Activated CD4-positive, alpha-beta T cell treated with anti-CD3 and anti-CD28 coated beads, Interleukin-2, Interleukin-4, amounts not matched to agents 100 ng/mL and 50 ng/mL, durations not matched to agents 16 hours and 8 hours (primary cell): ENCODE results near the gene OR6C75.
"Not testable (repeated sequence)": the region's sequence is repeated elsewhere in the genome, so short reads cannot be mapped to it uniquely, and the experiment has no call there.

Source experiments
- DNase-seq: peaks from one replicate; pipeline ENCODE4 v3.0.0-alpha.2; 2020; ENCODE audit warnings: low spot score

OR6C75 gene

DNA sequence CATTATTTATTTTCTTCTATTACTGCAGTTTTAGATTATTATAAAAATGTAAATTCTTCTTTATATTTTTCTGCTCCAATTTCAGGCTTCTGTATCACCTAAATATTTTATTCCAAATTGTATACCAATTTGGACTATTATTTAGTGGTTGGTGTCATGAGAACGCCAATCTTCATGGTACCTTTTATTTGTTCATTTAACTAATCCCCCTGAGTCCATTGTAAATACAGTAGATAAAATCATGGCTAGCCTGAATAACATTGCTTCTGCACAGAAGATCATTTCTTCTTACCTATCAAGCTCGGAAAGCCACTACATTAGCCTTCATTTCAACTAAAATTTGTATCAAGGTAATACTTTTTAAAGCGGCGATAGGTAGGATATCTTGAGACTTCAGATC, at the start of gene OR6C75:
OR6C75 (plus strand) TSS at position 301 of the 400 bp plus-strand sequence. CDS start 2,136 bp downstream, outside the sequence.
- DNase-seq = no peak

DNA sequence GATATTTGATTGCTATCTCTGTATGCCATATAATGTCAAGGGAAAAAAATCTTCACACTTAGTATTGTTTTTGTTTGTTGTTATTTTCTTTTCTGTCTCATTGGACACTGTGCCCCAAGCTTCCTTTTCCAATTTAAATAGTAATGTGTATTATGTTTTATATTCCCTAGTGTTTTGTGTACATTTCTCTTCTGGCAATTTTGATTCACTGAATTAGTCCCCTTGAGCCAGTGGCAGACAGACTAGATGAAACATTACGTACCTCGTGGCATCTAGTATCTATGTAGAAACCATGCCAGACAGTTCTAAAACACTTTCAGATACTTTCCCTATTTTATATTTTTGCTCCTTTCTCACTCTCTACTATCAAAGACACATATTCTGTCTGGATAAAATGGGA, 48.7 kb upstream of the OR6C75 start, which contains the start of gene OR6C1:
OR6C1 (plus strand) TSS at position 301 of the 400 bp plus-strand sequence. CDS start 6,257 bp downstream, outside the sequence.
- no peak for DNase-seq

DNA sequence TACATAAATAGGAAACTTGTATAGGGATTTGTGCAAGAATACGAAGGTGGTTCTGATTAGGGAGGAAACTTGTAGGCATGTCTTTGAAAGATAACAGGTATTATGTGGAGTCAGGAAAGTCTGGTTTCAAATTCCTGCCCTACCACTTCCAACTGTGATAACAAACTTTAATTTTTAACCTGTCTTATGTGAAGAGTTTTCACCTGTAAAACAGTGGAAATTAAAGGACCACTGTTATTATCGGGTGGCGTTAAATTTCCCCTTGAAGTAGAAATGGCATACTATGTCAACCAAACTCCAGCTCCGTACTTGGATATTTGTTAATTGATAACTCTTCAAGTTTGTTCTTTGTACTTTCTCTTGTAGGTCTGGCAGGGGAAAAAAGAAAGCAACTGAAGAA, 42.6 kb upstream of the OR6C75 start:
- no peak for DNase-seq

DNA sequence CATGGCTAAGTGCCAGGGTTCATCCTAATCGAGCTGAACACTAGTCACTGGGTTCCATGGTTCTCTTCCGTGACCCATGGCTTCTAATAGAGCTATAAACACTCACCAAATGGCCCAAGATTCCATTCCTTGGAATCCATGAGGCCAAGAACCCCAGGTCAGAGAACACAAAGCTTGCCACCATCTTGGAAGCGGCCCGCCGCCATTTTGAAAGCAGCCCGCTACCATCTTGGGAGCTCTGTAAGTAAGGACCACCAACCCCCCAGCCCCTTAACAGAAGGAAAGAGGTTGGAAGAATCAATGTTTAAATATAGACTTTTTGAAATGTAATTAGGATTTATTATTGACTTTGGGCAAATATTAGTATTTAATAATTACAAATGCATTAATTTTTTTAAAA, 37.0 kb upstream of the OR6C75 start:
- not testable (repeated sequence) for DNase-seq

GRCh38 chr12:55330446-55330845, 32.3 kb upstream of the OR6C75 start, which contains the start of gene OR6C3:
OR6C3 (plus strand) TSS chr12:55330746; CDS start chr12:55331701, 955 bp downstream.
- no peak for DNase-seq

- DNase-seq = no peak
Measured at GRCh38 chr12:55336002-55336401, 26.8 kb upstream of the OR6C75 start.

- DNase-seq = not testable (repeated sequence)
Measured at GRCh38 chr12:55355338-55355737, 7.4 kb upstream of the OR6C75 start.

DNA sequence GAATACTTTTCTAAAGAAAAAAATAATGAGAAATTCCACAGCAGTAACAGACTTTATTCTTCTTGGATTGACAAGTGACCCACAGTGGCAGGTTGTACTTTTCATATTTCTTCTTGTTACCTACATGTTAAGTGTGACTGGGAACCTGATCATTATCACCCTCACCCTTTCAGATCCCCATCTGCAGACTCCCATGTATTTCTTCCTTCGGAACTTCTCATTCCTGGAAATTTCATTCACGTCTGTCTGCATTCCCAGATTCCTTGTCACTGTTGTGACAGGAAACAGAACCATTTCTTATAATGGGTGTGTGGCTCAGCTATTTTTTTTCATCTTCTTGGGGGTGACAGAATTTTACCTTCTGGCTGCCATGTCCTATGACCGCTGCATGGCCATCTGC, 2.3 kb downstream of the OR6C75 start:
- no peak for DNase-seq

DNA sequence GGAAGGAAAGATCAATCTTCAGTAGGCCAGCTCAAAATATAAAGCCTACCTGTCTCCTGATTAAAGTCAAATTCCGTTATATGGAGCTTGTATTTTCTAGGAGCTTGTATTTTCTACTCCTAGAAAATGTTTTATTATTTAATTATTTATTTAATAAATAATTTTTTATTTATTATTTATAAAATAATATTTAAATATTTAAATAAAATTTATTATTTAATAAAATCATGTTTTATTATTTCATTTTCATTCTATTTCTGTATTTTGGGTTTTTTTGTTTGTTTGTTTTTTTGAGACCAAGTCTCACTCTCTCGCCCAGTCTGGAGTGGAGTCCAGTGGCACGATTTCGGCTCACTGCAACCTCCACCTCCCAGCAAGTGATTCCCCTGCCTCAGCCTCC, 9.7 kb downstream of the OR6C75 start:
- DNase-seq = no peak

GRCh38 chr12:55385891-55386290, 23.1 kb downstream of the OR6C75 start:
- DNase-seq = no peak

DNA sequence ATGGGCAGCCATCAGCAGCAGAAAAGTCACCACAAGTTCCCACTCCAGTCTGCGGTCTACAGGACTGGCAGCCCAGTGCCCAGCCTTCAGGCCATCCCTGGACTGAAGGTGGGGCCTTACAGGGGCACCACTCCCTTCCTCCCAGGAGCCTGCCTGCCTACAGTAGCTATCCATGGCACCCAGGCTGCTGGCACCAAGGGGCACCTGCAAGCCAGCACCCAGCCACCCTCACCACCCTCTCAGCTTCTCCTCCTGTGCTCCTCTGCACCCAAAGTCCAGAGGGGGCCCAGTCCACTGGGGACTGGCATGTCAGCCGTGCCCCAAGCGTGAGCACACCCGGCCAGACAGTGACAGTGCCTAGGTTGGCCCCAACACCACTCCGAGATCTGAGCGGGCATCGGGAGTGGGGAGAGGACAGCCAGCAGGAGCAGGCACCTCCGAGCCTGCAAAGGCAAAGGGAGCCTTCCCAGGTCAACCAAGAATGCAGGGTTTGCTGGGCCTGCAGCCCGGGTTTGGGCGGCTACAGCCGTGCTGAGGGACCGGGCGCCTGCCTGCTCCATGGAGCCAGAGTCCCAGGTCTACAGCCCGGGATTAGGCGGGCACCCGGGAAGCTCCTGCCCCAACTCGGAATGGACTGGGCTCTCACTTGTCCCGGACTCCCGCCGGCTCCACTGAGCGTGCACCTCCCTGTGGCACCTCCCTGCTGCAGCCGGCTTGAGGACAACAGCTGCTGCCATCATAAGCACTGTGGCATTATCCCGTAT, 29.4 kb downstream of the OR6C75 start:
- DNase-seq = no peak

DNA sequence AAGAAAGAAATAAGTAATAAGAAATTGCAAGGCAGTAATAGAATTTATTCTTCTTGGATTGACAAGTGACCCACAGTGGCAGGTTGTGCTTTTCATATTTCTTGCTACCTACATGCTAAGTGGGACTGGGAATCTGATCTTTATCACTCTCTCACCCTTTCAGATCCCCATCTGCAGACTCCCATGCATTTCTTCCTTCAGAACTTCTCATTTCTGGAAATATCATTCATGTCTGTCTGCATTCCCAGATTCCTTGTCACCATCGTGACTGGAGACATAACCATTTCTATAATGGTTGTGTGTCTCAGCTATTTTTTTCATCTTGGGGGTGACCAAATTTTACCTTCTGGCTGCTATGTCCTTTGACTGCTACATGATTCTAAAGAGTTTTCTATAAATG, 33.6 kb downstream of the OR6C75 start:
- DNase-seq = no peak

DNA sequence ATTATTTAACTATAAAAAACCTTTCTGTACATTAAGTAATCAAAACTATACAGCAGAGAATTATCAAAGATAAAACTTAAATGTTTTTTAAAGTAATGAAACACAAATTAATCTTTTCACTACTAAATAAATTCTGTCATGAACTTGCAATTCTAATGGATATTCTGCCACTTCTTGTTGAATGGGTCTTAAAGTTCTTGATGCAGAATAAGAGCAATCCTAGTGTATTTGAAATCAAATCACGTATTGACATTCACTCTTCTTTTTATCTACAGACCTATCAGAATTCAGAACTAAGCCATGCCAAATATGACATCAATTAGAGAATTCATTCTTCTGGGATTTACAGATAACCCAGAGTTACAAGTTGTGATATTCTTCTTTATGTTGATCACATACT, 37.5 kb downstream of the OR6C75 start, which contains the start of gene OR6C65:
OR6C65 (plus strand) TSS at position 301 of the 400 bp plus-strand sequence; CDS start at position 301, 0 bp downstream.
- DNase-seq = no peak

DNA sequence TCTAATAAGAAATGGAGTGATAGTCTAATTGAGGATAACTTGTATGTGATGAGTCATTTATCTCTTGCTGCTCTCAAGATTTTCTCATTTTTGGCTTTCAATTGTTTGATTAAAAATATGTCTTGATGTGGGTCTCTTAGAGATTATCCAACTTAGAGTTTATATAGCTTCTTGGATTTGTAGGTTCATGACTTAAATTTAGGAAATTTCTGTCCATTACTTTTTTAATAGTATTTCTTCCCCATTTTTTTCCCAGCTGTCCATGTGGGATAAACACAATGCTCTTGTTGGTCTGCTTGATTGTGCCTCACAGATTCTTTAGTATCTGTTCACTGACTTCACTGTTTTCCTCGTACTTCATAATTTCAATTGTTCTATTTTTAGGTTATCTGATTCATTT, 45.1 kb downstream of the OR6C75 start:
- DNase-seq = no peak

DNA sequence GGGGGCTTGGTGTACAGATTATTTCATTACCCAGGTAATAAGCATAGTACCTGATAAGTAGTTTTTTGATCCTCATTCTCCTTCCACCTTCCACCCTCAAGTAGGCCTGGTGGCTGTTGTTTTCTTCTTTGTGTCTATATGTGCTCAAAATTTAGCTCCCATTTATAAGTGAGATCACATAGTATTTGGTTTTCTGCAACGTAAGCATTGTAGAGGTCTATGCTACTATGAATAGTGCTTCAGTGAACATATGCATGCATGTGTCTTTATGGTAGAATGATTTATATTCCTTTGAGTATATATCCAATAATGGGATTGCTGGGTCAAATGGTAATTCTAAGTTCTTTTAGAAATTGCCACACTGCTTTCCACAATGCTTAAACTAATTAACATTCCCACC, 46.4 kb downstream of the OR6C75 start:
- not testable (repeated sequence) for DNase-seq

DNA sequence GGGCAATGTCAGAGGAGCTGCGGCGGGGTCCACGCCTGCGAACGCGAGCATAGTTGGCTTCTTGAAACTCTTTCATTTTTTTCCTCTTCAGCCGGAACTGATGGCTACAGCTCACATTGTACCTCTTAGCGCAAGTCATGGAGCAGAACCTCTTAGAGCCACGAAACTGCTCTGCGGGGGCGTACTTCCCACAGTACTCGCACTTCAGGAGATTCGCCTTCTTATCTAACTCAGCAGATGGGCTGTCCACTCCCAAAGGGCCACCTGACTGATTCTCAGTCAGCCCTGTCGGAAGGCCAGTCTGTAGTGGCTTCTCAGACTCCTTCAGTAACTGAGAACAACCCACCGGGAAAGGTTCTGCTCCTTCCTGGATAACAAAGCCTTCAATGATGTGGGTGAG, 49.4 kb downstream of the OR6C75 start:
- not testable (repeated sequence) for DNase-seq

GRCh38 chr12:55413498-55414388, 51.0 kb downstream of the OR6C75 start:
- DNase-seq = not testable (repeated sequence)

- DNase-seq = not testable (repeated sequence)
Measured at GRCh38 chr12:55414396-55414823, 51.6 kb downstream of the OR6C75 start.

GRCh38 chr12:55414889-55415288, 52.1 kb downstream of the OR6C75 start:
- DNase-seq = not testable (repeated sequence)

- DNase-seq = no peak
Measured at GRCh38 chr12:55416961-55417360, 54.2 kb downstream of the OR6C75 start.
